OCI-LY1 (cell line): ENCODE results near the gene ZFP92.
"Not testable (repeated sequence)": the region's sequence is repeated elsewhere in the genome, so short reads cannot be mapped to it uniquely, and the experiment has no call there.

Experiments used
- H2AFZ ChIP-seq: fragments of 200-600 bp; sonication (generic), shearing (Covaris generic); 2 replicates; pipeline ENCODE4 v1.6.0; 2014; ENCODE audit warnings: antibody characterized with exemption, mild to moderate bottlenecking, low read length
- H3F3A ChIP-seq: fragments of 200-600 bp; sonication (generic), shearing (Covaris generic); 2 replicates; pipeline ENCODE4 v1.6.0; 2014; ENCODE audit warnings: mild to moderate bottlenecking, antibody characterized with exemption, low read length, moderate library complexity; ENCODE audit not compliant: insufficient read depth
- H3K27ac ChIP-seq: fragments of 200-600 bp; sonication (generic); 2 replicates; pipeline ENCODE4 v1.5.1; 2014; ENCODE audit warnings: low read length, mixed run types, mild to moderate bottlenecking, low read depth; ENCODE audit not compliant: poor library complexity, severe bottlenecking
- H3K27me3 ChIP-seq: fragments of 200-600 bp; sonication (generic); 2 replicates; pipeline ENCODE4 v1.6.0; 2014; ENCODE audit warnings: antibody characterized with exemption, mild to moderate bottlenecking, low read length, moderate library complexity; ENCODE audit not compliant: insufficient read depth
- H3K36me3 ChIP-seq: fragments of 200-600 bp; sonication (generic); 2 replicates; pipeline ENCODE4 v1.6.1; 2014; ENCODE audit warnings: mild to moderate bottlenecking, antibody characterized with exemption, low read length, moderate library complexity, mixed read lengths; ENCODE audit not compliant: insufficient read depth
- H3K4me1 ChIP-seq: fragments of 200-600 bp; sonication (generic); 2 replicates; pipeline ENCODE4 v1.5.1; 2014; ENCODE audit warnings: mild to moderate bottlenecking, low read length, moderate library complexity; ENCODE audit not compliant: insufficient read depth, severe bottlenecking
- H3K4me2 ChIP-seq: fragments of 200-600 bp; sonication (generic), shearing (Covaris generic); 2 replicates; pipeline ENCODE4 v1.6.1; 2014; ENCODE audit warnings: low read length
- H3K4me3 ChIP-seq: fragments of 200-600 bp; sonication (generic); 2 replicates; pipeline ENCODE4 v1.5.1; 2014; ENCODE audit warnings: low read length, low read depth, mild to moderate bottlenecking, mixed read lengths; ENCODE audit not compliant: poor library complexity, severe bottlenecking
- H3K79me2 ChIP-seq: fragments of 200-600 bp; shearing (Covaris generic); 2 replicates; pipeline ENCODE4 v1.6.1; 2016; ENCODE audit warnings: mixed run types, low read length, mixed read lengths; ENCODE audit not compliant: insufficient read depth
- H3K9ac ChIP-seq: fragments of 200-600 bp; sonication (generic), shearing (Covaris generic); 2 replicates; pipeline ENCODE4 v1.6.1; 2014; ENCODE audit warnings: mild to moderate bottlenecking, low read length, mixed read lengths
- H3K9me2 ChIP-seq: fragments of 200-600 bp; sonication (generic), shearing (Covaris generic); 2 replicates; pipeline ENCODE4 v1.6.1; 2014; ENCODE audit warnings: low read depth, mild to moderate bottlenecking, low read length, mixed read lengths
- H3K9me3 ChIP-seq: fragments of 200-600 bp; shearing (Covaris generic); 2 replicates; pipeline ENCODE4 v1.6.1; 2014; ENCODE audit warnings: low read length, mixed read lengths
- H4K20me1 ChIP-seq: fragments of 200-600 bp; sonication (generic), shearing (Covaris generic); 2 replicates; pipeline ENCODE4 v1.6.0; 2016; ENCODE audit warnings: mild to moderate bottlenecking, low read length; ENCODE audit not compliant: insufficient read depth
- CTCF ChIP-seq: fragments of 200-600 bp; sonication (generic), shearing (Covaris generic); IDR thresholded peaks from 2 replicates; pipeline ENCODE4 v1.5.1; 2017; ENCODE audit warnings: mild to moderate bottlenecking, antibody characterized with exemption, low read length, moderate library complexity, mixed read lengths
- EZH2 ChIP-seq: fragments of 200-600 bp; sonication (generic), shearing (Covaris generic); IDR thresholded peaks from 2 replicates; pipeline ENCODE4 v1.8.0; 2017; ENCODE audit warnings: borderline replicate concordance, mixed run types, mild to moderate bottlenecking, antibody characterized with exemption, low read length, moderate library complexity, mixed read lengths

ZFP92 gene

GRCh38 chrX:153398275-153398960 lies 12.9 kb upstream of the ZFP92 start:
- no peaks in the 10 kb centered on the region for H4K20me1 ChIP-seq
- no peaks in the 10 kb centered on the region for H3K9me2 ChIP-seq
- no peak overlapping the region for H3K4me2 ChIP-seq
- H3K4me1 ChIP-seq: no peaks in the 10 kb centered on the region
- H3K9ac ChIP-seq: no peak overlapping the region
- H3K79me2 ChIP-seq: no peaks in the 10 kb centered on the region
- H3K27me3 ChIP-seq: no peaks in the 10 kb centered on the region
- H3F3A ChIP-seq: no peaks in the 10 kb centered on the region
- H3K9me3 ChIP-seq: no peaks in the 10 kb centered on the region
- TF ChIP-seq EZH2 (no peak), CTCF (no peak)
- no peak overlapping the region for H2AFZ ChIP-seq
- no peak overlapping the region for H3K27ac ChIP-seq
- H3K36me3 ChIP-seq: no peaks in the 10 kb centered on the region
- no peak overlapping the region for H3K4me3 ChIP-seq

GRCh38 chrX:153400146-153401132 lies 10.8 kb upstream of the ZFP92 start:
- Histone ChIP-seq H3K36me3 (no peaks in the 10 kb centered on the region), H3K79me2 (no peaks in the 10 kb centered on the region), H2AFZ (no peak overlapping the region), H3K27ac (no peak overlapping the region), H3F3A (no peaks in the 10 kb centered on the region), H3K9ac (no peak overlapping the region), H3K9me3 (no peaks in the 10 kb centered on the region), H3K4me2 (no peak overlapping the region), H3K4me1 (no peaks in the 10 kb centered on the region), H3K27me3 (no peaks in the 10 kb centered on the region), H3K4me3 (no peak overlapping the region), H3K9me2 (no peaks in the 10 kb centered on the region), H4K20me1 (no peaks in the 10 kb centered on the region)
- TF ChIP-seq CTCF: peak; percentile 94
- no peak for TF ChIP-seq EZH2

GRCh38 chrX:153401133-153401764 lies 10.0 kb upstream of the ZFP92 start, which contains the start of gene PNMA6E:
Gene PNMA6E (minus strand): TSS chrX:153401350. CDS start chrX:153398849, 2,501 bp downstream.
- H3K4me1 ChIP-seq: no peaks in the 10 kb centered on the region
- H4K20me1 ChIP-seq: no peaks in the 10 kb centered on the region
- no peak within 1 kb of the TSS for H2AFZ ChIP-seq
- H3K27ac ChIP-seq: no peak within 1 kb of the TSS
- H3K4me2 ChIP-seq: no peak within 1 kb of the TSS
- H3K9ac ChIP-seq: no peak within 1 kb of the TSS
- no peaks in the 10 kb centered on the region for H3K79me2 ChIP-seq
- no peaks in the 10 kb centered on the region for H3K9me2 ChIP-seq
- no peak for TF ChIP-seq CTCF
- no peak for TF ChIP-seq EZH2
- no peaks in the 10 kb centered on the region for H3K27me3 ChIP-seq
- H3F3A ChIP-seq: no peaks in the 10 kb centered on the region
- H3K36me3 ChIP-seq: no peaks in the 10 kb centered on the region
- no peak within 1 kb of the TSS for H3K4me3 ChIP-seq
- H3K9me3 ChIP-seq: no peaks in the 10 kb centered on the region

- H3K4me2 ChIP-seq, H3K27me3 ChIP-seq, H3K9ac ChIP-seq, H3K27ac ChIP-seq, H3K79me2 ChIP-seq, H3F3A ChIP-seq, H3K9me3 ChIP-seq, H3K9me2 ChIP-seq, H2AFZ ChIP-seq, H3K36me3 ChIP-seq, H4K20me1 ChIP-seq, H3K4me3 ChIP-seq, H3K4me1 ChIP-seq: not testable (repeated sequence)
Measured at GRCh38 chrX:153404333-153404732, 6.9 kb upstream of the ZFP92 start.
